NCI-H146 treated with DMSO at 0.1 percent for 48 hours (cell line): ENCODE measurements around the gene LCN2.
A peak's percentile ranks its signal among the peaks of the same experiment; 100 is the strongest.

Experiments used
- DNase-seq: peaks from one replicate; lab custom pipeline; 2025; ENCODE audit not compliant: unreplicated experiment; lab: John Stamatoyannopoulos, UW

LCN2 gene

DNA sequence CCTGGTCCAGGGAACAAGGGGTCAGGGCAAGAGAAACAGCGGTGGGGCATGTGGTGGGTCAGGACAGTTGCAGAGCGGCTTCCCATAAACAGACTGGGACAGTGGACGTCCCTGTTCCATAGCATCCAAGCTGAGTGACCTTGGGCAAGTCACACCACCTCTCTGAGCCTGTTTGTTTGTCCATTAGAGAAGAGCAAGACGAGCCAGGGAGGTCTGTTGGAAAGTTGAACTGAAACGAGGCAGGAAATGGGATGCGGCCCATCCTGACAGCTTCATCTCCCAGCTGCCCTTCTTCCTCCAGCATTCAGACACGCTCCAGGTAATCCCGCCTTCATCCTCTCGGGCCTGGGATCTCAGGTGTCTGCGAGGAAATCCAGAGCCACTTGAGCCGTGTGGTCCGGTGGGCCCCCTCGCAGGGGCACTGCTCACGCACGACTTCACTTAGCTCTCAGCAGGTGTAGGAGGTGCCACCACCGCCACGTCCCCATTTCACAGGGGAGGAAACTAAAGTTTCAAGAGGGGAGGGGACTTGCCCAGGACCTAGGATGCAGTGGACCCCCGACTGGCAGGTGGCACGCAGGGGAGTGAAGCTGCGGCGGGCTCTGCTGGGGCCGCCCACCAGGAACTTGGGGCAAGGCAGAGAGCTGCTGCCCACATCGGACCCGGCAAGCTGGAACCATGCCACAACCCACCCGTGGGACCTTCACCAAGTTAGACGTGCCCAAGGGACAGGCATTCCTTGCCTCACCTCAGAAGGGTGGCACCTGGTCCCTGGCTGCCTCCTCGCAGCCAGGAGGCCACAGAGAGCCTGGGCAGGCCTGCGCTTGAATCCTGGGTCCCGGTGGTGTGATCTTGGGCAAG lies 34.7 kb upstream of the LCN2 start:
- no peak for DNase-seq

GRCh38 chr9:128115187-128116103 lies 33.8 kb upstream of the LCN2 start:
- no peak for DNase-seq

- no peak for DNase-seq
Measured at GRCh38 chr9:128116104-128117083, 32.9 kb upstream of the LCN2 start.

DNA sequence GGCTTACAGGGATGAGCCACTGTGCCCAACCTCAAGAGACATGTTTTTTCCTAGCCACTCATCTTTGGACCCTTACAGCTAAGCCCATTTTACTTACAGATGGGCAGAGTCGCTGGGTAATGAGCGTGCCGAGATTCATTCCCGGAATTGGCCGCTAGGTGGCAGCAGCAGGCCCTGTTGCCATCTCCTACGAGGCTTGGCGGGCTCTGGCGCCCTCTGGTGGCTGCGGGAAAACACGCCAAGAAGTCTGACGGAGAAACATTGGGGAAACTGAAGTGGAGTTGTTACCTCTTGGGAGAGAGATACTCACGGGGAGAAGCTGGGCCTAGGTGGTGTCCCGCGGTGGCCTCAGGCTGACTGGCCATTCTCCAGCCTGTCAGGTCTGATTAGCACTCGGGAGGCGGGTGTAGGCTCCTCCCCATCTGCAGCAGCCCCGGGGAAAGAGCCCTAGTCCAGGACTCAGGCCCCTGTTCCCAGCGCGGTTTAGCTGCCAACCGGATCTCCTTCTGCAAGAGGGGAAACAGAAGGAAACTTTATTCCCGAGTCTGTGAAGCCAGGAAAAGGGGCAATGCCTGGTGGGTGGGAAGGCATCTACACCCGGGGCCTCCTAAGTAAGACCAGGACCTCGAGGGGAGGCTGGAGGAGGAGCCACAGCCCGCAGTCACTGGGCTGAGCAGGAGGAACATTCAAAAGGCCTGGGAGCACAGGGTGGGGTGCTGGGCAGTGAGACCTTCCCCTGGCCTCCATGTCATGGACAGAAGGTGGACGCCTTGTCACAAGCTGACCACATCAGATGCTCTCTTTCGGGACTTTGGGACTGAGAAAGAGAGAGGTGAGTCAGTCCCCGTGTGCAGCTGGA lies 31.4 kb upstream of the LCN2 start:
- peak; percentile 54 for DNase-seq

DNA sequence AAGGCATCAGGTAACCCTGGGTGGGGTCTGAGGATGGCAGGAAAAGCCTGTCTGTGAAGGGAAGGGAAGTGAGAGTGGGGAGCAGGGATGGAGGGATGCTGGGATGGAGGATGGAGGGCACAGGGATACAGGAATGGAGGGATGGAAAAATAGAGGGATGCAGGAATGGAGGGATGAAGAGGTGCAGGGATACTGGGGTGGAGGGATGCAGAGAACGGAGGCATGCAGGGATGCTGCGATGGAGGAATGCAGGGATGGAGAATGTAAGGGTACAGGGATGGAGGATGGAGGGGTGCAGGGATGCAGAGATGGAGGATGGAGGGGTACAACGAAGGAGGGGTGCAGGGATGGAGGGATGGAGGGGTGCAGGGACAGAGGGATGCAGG lies 30.8 kb upstream of the LCN2 start:
- DNase-seq, result no peak

DNA sequence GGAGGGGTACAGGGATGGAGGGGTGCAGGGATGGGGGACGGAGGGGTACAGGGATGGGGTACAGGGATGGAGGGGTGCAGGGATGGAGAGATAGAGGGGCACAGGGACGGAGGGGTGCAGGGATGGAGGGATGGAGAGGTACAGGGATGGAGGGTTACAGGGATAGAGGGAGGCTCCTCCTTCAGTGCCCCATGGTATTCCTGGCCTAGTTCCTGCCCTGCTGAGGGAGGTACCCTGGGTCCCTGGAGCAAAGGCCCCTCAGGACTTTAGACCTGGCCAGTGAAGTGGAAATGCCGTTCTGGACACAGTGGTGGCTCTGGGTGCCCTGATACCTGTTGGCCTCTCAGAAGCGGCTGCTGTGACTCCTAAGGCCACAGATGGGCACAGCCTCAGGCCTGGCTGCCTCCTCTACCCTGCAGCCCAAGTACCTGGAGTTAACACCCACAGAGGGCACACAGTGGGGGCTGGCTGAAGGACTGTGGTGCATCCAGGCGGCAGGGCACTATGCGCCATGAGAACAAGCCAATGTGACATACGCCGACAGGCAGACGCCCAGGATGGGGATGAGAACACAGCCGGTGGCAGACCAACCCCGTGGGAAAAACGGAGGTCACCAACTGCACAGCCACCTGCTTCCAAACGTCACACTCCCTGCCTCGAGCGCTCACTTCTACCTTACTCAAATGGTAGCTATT lies 30.1 kb upstream of the LCN2 start:
- no peak for DNase-seq

GRCh38 chr9:128120061-128120740 lies 29.1 kb upstream of the LCN2 start:
- DNase-seq, result no peak

GRCh38 chr9:128120741-128121465 lies 28.4 kb upstream of the LCN2 start:
- no peak for DNase-seq

GRCh38 chr9:128121466-128121810 lies 27.8 kb upstream of the LCN2 start:
- DNase-seq, result no peak

- DNase-seq, result no peak
Measured at GRCh38 chr9:128121924-128122808, 27.1 kb upstream of the LCN2 start.

DNA sequence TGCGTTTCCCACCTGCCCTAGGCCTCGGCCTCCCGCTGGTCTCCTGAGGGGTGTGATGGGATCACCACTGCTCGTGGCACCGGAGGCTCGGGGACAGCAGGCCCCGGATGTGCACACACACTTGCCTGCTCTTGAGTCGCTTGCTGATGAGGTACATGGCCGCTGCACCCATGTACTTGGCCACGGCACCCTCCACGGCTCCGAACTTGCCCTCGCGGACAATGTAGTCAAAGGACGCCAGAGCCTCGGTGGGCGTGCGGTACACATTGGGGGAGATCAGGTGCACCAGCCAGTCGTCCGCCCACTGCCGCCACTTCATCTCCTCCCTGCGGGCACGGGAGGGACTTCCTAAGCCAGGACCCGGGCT lies 26.5 kb upstream of the LCN2 start:
- no peak for DNase-seq

- DNase-seq, result no peak
Measured at GRCh38 chr9:128123451-128124080, 25.7 kb upstream of the LCN2 start.

DNA sequence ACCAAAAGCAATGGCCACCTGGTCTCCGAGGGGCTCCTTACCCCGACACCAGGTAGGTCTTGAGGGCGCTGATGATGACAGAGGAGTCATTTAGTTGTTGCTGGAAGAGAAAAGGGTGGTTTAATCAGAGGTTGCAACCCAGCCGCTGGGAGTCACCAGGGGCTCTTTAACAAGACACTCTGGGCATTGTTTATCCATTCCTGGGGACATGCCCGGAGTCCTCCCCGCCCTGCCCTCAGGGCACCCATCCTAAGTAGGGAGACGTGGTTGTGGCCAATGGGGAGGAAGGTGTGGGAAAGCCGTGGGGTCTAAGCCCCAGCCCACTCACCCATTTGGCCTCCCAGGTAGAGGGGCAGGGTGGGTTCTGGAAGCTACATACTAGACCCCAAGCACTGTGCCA lies 24.8 kb upstream of the LCN2 start:
- DNase-seq, result no peak

- no peak for DNase-seq
Measured at GRCh38 chr9:128124873-128125579, 24.2 kb upstream of the LCN2 start.

GRCh38 chr9:128125580-128126354 lies 23.5 kb upstream of the LCN2 start:
- no peak for DNase-seq
